Myocyte (in vitro differentiated cells): ENCODE measurements around the gene THY1. TPM values are rescaled to one million over a fixed set of nuclear protein-coding genes. Genes with fewer than 3 reads are reported as not detected.
"Not testable (repeated sequence)": the region's sequence is repeated elsewhere in the genome, so short reads cannot be mapped to it uniquely, and the experiment has no call there.

Source experiments
- DNase-seq: peaks from one replicate; pipeline ENCODE4 v3.0.0-alpha.2; 2012; ENCODE audit warnings: low read depth
- total RNA-seq: library from RNA; depleted of rRNA; stranded (reverse); fragments of >200 nt; gene quantifications from 2 replicates; pipeline ENCODE4 v1.2.3, GENCODE V29; 2014

THY1 gene
- total RNA-seq, 1 donor from 2014 or later = 112 TPM

DNA sequence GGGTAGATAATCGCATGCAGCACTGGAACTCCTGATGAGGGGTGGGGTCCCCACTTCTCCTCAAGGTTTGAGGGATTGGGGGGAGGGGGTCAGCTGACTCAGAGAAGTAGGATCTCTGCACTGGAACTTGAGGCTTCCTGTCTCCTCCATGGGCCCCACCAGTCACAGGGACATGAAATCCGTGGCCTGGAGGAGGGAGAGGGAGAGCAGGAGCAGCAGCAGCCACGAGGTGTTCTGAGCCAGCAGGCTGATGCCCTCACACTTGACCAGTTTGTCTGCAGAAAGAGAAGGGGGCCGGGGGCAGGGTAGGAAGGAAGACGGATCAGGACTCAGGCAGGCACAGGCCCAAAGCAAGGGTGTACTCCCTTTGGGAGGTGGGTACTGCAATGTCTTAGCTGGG, 3.7 kb downstream of the THY1 start:
- no peak for DNase-seq

- DNase-seq = no peak
Observed at GRCh38 chr11:119418759-119419158, 4.2 kb downstream of the THY1 start.

GRCh38 chr11:119417726-119418540, 5.0 kb downstream of the THY1 start:
- peak; percentile 82 for DNase-seq

DNA sequence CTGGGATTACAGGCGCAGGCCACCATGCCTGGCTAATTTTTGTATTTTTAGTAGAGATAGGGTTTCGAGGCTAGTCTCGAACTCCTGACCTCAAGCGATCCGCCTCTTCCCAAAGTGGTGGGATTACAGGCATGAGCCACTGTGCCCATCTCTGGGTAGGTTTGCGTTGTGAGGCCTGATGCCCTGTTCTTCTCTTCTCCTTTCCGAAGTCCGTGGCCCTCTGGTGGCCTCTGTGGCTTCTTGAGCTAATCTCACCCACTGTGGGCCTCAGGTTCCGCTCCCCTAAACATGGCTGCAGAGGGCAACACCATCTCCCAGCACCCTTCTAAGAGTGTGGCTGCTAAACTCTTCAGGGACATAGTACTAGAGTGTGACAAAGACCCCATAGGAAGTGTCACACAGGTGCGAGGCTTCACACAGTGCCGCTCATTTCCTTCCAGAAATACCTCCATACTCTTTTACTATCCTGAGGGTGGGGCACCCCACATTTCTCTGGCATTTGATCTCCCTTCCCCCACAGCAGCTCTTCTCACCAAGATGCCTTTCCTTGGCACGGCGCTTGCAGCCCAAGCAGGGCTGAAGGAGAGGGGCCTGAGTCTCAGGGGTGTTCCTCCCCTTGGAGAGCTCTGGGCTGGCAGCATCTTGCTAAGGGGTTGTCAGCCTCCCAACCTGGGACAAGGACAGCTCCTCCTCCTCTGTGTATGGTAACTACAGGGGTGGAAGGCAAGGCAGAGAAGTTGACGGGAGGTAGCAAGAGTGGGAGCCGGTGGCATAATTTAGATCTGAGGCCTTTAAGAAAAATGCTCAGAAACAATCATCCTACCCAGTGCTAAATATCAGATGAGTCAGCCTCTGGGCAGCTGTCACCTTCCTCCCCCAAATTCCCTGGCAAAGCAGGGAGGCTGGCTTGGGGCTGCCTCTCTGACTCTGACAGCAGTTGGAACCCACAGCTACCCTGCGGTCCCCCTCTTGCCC, 6.1 kb downstream of the THY1 start:
- peak; percentile 84 for DNase-seq

- DNase-seq = no peak
Observed at GRCh38 chr11:119415966-119416365, 7.0 kb downstream of the THY1 start.

GRCh38 chr11:119415517-119415916, 7.5 kb downstream of the THY1 start:
- DNase-seq = no peak

DNA sequence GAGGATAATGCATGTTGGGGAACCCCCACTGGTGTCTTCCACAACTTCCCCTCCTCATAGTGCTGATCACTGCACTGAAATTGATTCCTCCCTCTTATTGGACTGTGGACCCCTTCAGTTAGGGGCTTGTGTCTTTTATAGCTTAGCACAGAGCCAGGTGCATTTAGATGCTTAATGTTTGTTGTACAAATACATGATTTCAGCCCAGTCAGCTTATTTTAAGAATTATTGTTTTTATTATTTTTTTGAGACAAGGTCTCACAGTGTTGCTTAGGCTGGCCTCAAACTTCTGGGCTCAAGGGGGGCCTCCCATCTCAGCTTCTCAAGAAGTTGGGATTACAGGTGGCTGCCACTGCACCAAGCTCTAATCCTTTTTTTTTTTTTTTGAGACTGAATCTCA, 8.2 kb downstream of the THY1 start:
- DNase-seq = no peak

GRCh38 chr11:119414321-119414720, 8.7 kb downstream of the THY1 start:
- DNase-seq = no peak

DNA sequence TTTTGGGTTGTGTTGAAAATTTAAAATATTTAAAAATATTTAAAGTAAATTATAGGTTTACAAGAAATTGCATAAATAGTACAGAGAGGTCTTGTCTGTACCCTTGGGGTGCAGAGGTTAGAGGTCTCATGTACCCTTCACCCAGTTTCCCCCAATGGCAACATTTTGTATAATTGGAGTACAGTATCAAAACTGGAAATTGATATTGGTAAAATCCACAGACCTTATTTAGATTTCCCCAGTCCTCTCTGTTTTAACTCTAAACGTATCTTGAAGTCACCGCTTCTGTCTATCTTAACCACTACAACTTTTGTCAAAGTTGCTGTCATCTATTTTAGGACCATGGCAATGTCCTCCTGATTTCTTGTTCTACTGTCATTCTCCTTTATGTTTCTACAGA, 10.9 kb downstream of the THY1 start:
- no peak for DNase-seq

- no peak for DNase-seq
Observed at GRCh38 chr11:119410501-119410900, 12.5 kb downstream of the THY1 start.

DNA sequence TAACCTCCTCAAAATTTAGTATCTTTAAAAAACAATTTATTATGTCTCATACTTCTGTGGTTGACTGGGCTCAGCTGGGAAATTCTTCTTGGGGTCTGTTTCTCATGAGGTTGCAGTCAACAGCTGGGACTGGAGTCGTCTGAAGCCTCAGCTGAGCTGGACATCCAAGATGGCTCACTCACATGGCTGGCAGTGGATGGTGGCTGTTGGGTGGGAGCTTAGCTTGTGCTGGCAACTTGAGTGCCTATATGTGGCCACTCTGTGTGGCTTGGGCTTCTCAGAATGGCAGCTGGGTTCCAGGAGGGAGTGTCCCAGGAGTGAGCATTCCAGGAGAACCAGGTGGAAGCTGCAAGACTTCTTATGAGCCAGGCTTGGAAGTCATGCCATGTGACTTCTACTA, 13.2 kb downstream of the THY1 start:
- DNase-seq = peak; percentile 71

DNA sequence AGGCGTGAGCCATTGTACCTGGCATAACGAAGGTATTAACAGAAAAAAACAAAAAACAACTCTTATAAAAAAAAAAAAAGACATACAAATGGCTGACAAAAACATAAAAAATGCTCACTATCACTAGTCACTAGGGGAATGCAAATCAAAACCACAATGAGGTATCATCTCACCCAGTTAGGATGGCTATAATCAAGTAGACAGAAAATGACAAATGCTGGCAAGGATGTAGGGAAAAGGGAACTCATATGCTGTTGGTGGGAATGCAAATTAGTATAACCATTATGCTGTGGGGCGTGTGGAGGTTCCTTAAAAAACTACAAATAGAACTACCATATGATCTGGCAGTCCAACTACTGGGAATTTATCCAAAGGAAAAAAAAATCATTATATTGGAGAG, 17.0 kb downstream of the THY1 start:
- no peak for DNase-seq

DNA sequence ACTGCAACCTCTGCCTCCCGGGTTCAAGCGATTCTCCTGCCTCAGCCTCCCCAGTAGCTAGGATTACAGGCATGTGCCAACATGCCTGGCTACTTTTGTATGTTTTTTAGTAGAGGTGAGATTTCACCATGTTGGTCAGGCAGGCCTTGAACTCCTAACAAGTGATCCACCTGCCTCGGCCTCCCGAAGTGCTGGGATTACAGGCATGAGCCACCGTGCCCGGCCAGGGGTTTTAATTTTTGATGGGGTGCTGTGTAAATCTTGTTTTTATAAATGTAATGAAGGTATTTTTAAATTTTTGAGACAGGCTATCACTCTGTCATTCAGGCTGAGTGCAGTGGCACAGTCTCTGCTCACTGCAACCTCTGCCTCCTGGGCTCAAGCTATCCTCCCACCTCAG, 17.5 kb downstream of the THY1 start:
- DNase-seq = not testable (repeated sequence)

- no peak for DNase-seq
Observed at GRCh38 chr11:119404872-119405271, 18.1 kb downstream of the THY1 start.

- DNase-seq = peak; percentile 65
Observed at GRCh38 chr11:119403021-119403420, 20.0 kb downstream of the THY1 start.

- no peak for DNase-seq
Observed at GRCh38 chr11:119402470-119402869, 20.5 kb downstream of the THY1 start.

DNA sequence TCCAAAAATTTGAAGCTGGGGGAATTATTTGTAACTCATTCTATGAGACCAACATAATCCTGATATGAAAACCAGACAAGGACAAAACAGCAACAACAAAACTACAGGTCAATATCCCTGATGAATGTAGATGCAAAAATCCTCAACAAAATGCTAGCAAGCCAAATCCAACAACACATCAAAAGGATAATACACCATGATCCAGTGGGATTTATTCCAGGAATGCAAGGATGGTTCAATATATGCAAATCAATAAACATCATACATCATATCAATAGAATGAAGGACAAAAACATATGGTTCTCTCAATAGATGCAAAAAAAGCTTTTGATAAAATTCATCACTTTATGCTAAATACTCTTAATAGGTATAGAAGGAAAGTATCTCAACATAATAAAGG, 22.1 kb downstream of the THY1 start:
- DNase-seq = no peak

GRCh38 chr11:119397740-119398139, 25.2 kb downstream of the THY1 start:
- no peak for DNase-seq

DNA sequence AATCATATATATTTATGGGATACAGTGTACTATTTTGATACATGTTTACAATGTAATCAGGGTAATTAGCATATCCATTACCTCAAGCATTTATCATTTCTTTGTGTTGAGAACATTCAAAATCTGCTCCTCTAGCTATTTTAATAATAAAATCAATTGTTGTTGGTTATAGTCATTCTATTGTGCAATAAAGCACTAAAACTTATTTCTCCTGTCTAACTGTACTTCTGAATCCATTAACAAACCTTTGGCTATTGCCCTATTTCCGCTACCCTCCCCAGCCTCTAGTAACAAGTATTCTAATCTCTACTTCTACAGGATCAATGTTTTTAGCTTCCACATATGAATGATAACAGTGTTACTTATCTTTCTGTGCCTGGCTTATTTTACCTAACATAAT, 26.1 kb downstream of the THY1 start:
- no peak for DNase-seq

- no peak for DNase-seq
Observed at GRCh38 chr11:119391275-119391674, 31.7 kb downstream of the THY1 start.

DNA sequence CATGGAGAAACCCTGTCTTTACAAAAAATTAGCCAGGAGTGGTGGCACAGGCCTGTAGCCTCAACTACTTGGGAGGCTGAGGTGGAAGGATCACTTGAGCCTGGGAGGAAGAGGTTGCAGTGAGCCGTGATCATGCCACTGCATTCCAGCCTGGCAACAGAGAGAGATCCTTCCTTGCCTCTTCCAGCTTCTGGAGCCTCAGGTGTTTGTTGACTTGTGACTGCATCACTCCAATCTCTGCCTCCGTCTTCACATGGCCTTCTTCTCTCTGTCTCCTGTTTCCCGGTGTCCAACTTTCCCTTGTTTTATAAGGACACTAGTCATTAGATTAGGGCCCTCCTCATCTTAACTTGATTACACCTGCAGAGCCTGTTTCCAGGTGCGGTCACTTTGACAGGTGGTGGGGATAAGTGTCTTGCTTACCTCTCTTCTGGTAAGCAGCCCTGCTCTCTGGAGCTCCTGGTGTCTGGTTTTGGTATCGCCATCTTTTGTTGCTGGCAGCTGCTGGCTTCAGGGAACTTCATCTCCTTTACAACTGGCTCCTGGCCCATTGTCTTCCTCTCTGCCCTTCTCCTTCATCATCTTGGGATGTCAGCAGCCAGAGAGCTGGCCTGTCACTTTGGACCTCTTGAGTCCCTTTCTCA, 33.2 kb downstream of the THY1 start:
- DNase-seq = no peak

DNA sequence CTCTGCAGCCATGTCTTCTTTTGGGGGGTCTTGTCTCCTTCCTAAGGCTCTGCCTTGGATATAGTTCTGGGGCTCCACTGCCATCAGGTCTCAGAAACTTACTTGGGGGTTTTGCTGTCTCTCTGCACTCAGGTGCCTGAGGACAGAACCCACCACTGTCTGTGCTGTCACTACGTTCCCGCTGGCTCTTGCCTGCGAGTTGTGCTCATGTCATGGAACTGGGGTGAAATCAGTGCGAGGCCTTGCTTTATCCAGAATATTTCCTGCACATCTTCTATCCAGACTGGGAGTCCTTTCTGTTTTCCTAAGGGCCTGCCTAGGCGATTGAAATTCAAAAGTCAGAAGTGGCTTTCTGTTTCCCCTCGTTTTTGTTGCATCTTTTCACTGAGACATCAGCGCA, 34.9 kb downstream of the THY1 start:
- no peak for DNase-seq
